MM.1S (cell line): ENCODE measurements around the gene INSIG2.

ENCODE experiments used
- DNase-seq: peaks from one replicate; pipeline ENCODE4 v3.0.0-alpha.2; 2015
- H2AFZ ChIP-seq: fragments of 300-600 bp; sonication (generic); 2 replicates; pipeline ENCODE4 v1.6.0; 2016; ENCODE audit warnings: antibody characterized with exemption, low read length
- H3F3A ChIP-seq: fragments of 300-600 bp; sonication (generic); 2 replicates; pipeline ENCODE4 v1.6.1; 2016; ENCODE audit warnings: mild to moderate bottlenecking, antibody characterized with exemption, low read length, moderate library complexity, mixed read lengths; ENCODE audit not compliant: insufficient read depth
- H3K27ac ChIP-seq: fragments of 300-600 bp; sonication (generic); 2 replicates; pipeline ENCODE4 v1.5.1; 2016; ENCODE audit warnings: mild to moderate bottlenecking, low read length
- H3K27me3 ChIP-seq: fragments of 300-600 bp; sonication (generic); replicated peaks from 2 replicates; pipeline ENCODE4 v1.6.0; 2016; ENCODE audit warnings: low read length; ENCODE audit not compliant: insufficient read depth
- H3K36me3 ChIP-seq: fragments of 300-600 bp; sonication (generic); replicated peaks from 2 replicates; pipeline ENCODE4 v1.6.1; 2016; ENCODE audit warnings: mild to moderate bottlenecking, low read length, mixed read lengths; ENCODE audit not compliant: insufficient read depth
- H3K4me1 ChIP-seq: fragments of 300-600 bp; sonication (generic); 2 replicates; pipeline ENCODE4 v1.6.1; 2016; ENCODE audit warnings: low read length, mixed read lengths
- H3K4me2 ChIP-seq: fragments of 300-600 bp; sonication (generic); 2 replicates; pipeline ENCODE4 v1.6.0; 2016; ENCODE audit warnings: low read depth, low read length
- H3K4me3 ChIP-seq: fragments of 300-600 bp; sonication (generic); 2 replicates; pipeline ENCODE4 v1.5.1; 2016; ENCODE audit warnings: low read length, mixed read lengths
- H3K79me2 ChIP-seq: fragments of 300-600 bp; sonication (generic); 2 replicates; pipeline ENCODE4 v1.6.1; 2016; ENCODE audit warnings: mixed run types, low read length, mixed read lengths
- H3K9ac ChIP-seq: fragments of 300-600 bp; sonication (generic); 2 replicates; pipeline ENCODE4 v1.6.1; 2016; ENCODE audit warnings: low read length, mixed read lengths
- H3K9me2 ChIP-seq: fragments of 300-600 bp; sonication (generic); replicated peaks from 2 replicates; pipeline ENCODE4 v1.6.1; 2016; ENCODE audit warnings: mild to moderate bottlenecking, low read length, mixed read lengths; ENCODE audit not compliant: insufficient read depth
- H3K9me3 ChIP-seq: fragments of 300-600 bp; sonication (generic); replicated peaks from 2 replicates; pipeline ENCODE4 v1.6.1; 2016; ENCODE audit warnings: mild to moderate bottlenecking, low read length, mixed read lengths; ENCODE audit not compliant: insufficient read depth
- H4K20me1 ChIP-seq: fragments of 300-600 bp; sonication (generic); 2 replicates; pipeline ENCODE4 v1.6.1; 2016; ENCODE audit warnings: mild to moderate bottlenecking, low read length, moderate library complexity, mixed read lengths; ENCODE audit not compliant: insufficient read depth
- CTCF ChIP-seq: fragments of 300-600 bp; sonication (generic); IDR thresholded peaks from 2 replicates; pipeline ENCODE4 v1.5.1; 2016; ENCODE audit warnings: antibody characterized with exemption, low read length, mixed read lengths
- EZH2 ChIP-seq: fragments of 300-600 bp; sonication (generic); optimal IDR thresholded peaks from 2 replicates; pipeline ENCODE3; 2017; ENCODE audit warnings: low read depth, mild to moderate bottlenecking, antibody characterized with exemption, low read length, mixed read lengths
- EZH2phosphoT487 ChIP-seq: fragments of 300-600 bp; sonication (generic); IDR thresholded peaks from 2 replicates; pipeline ENCODE4 v1.6.1; 2018; ENCODE audit warnings: antibody characterized with exemption, low read length

Gene INSIG2

GRCh38 chr2:118061135-118061955 lies 26.9 kb upstream of the INSIG2 start:
- H2AFZ ChIP-seq: no peak overlapping the region
- no peaks in the 10 kb centered on the region for H3K79me2 ChIP-seq
- H3K4me1 ChIP-seq: peaks cover 2% of the 10 kb centered on the region; the same call in 1 of the 2 replicates
- no peaks in the 10 kb centered on the region for H4K20me1 ChIP-seq
- no peaks in the 10 kb centered on the region for H3K27me3 ChIP-seq
- TF ChIP-seq CTCF (peak; percentile 62), EZH2 (no peak)
- H3K4me2 ChIP-seq: no peak overlapping the region
- peak; percentile 21 for DNase-seq
- H3K27ac ChIP-seq: no peak overlapping the region
- H3K9ac ChIP-seq: no peak overlapping the region
- no peak overlapping the region for H3K4me3 ChIP-seq
- H3K9me2 ChIP-seq: no peaks in the 10 kb centered on the region
- H3F3A ChIP-seq: no peaks in the 10 kb centered on the region
- H3K36me3 ChIP-seq: no peaks in the 10 kb centered on the region
- H3K9me3 ChIP-seq: no peaks in the 10 kb centered on the region

- H3K4me3 ChIP-seq: no peak overlapping the region
- H3K9me3 ChIP-seq: no peaks in the 10 kb centered on the region
- H3K36me3 ChIP-seq: no peaks in the 10 kb centered on the region
- no peak overlapping the region for H3K27ac ChIP-seq
- H3K79me2 ChIP-seq: no peaks in the 10 kb centered on the region
- no peaks in the 10 kb centered on the region for H3K4me1 ChIP-seq
- H3K27me3 ChIP-seq: no peaks in the 10 kb centered on the region
- DNase-seq: no peak
- H3K4me2 ChIP-seq: no peak overlapping the region
- H3F3A ChIP-seq: no peaks in the 10 kb centered on the region
- no peaks in the 10 kb centered on the region for H4K20me1 ChIP-seq
- H3K9me2 ChIP-seq: no peaks in the 10 kb centered on the region
- no peak overlapping the region for H3K9ac ChIP-seq
- no peak overlapping the region for H2AFZ ChIP-seq
- TF ChIP-seq EZH2 (no peak), EZH2phosphoT487 (no peak)
Observed at GRCh38 chr2:118062048-118062447, 26.2 kb upstream of the INSIG2 start.

- no peak for TF ChIP-seq EZH2phosphoT487
- no peak for TF ChIP-seq CTCF
- TF ChIP-seq EZH2: no peak
- Histone ChIP-seq H3K9me3 (no peaks in the 10 kb centered on the region), H3K79me2 (no peaks in the 10 kb centered on the region), H3F3A (no peaks in the 10 kb centered on the region), H4K20me1 (no peaks in the 10 kb centered on the region), H2AFZ (no peak overlapping the region), H3K4me2 (no peak overlapping the region), H3K4me1 (no peaks in the 10 kb centered on the region), H3K9ac (no peak overlapping the region), H3K9me2 (no peaks in the 10 kb centered on the region), H3K27ac (no peak overlapping the region), H3K4me3 (no peak overlapping the region), H3K36me3 (no peaks in the 10 kb centered on the region), H3K27me3 (no peaks in the 10 kb centered on the region)
- DNase-seq: no peak
Observed at GRCh38 chr2:118062669-118063068, 25.6 kb upstream of the INSIG2 start.

- Histone ChIP-seq H4K20me1 (no peaks in the 10 kb centered on the region), H3K9me2 (no peaks in the 10 kb centered on the region), H3K4me2 (no peak overlapping the region), H2AFZ (no peak overlapping the region), H3K9ac (no peak overlapping the region), H3K36me3 (no peaks in the 10 kb centered on the region), H3K27me3 (no peaks in the 10 kb centered on the region), H3K4me3 (no peak overlapping the region), H3K9me3 (no peaks in the 10 kb centered on the region), H3K27ac (no peak overlapping the region), H3K79me2 (no peaks in the 10 kb centered on the region), H3F3A (no peaks in the 10 kb centered on the region), H3K4me1 (no peaks in the 10 kb centered on the region)
- TF ChIP-seq EZH2phosphoT487 (no peak), CTCF (no peak), EZH2 (no peak)
- DNase-seq: no peak
Observed at GRCh38 chr2:118065015-118065706, 23.1 kb upstream of the INSIG2 start.
